ENCODE measurements around the gene MID2. TPM values are rescaled to one million over a fixed set of nuclear protein-coding genes. Genes with fewer than 3 reads are reported as not detected.

MID2 gene
- total RNA-seq, 4 donors from 2014 or later: 21.6 to 37.7 (median 29.5) TPM

DNA sequence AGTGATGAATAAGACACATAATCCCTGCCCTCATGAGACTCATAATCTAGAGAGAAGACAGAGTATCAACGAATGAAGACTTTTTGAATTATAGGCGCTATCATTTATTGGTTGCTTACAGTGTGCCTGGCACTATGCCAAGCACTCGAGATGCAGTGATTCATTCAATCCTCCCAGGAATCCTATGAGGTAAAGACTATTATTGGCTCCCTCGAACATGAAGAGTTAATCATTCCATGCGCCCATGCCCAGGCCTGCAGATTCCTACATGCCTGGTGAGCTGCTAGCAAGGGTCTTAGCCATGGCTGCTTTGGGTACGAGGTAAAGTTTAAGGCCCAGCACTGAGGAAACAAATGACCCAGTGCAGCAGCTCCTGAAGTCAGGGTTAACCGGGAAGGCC lies 109.5 kb downstream of the MID2 start:
- TF ChIP-seq, protein P1, sequence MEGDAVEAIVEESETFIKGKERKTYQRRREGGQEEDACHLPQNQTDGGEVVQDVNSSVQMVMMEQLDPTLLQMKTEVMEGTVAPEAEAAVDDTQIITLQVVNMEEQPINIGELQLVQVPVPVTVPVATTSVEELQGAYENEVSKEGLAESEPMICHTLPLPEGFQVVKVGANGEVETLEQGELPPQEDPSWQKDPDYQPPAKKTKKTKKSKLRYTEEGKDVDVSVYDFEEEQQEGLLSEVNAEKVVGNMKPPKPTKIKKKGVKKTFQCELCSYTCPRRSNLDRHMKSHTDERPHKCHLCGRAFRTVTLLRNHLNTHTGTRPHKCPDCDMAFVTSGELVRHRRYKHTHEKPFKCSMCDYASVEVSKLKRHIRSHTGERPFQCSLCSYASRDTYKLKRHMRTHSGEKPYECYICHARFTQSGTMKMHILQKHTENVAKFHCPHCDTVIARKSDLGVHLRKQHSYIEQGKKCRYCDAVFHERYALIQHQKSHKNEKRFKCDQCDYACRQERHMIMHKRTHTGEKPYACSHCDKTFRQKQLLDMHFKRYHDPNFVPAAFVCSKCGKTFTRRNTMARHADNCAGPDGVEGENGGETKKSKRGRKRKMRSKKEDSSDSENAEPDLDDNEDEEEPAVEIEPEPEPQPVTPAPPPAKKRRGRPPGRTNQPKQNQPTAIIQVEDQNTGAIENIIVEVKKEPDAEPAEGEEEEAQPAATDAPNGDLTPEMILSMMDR (IDR thresholded peaks at IDR 0.05; ENCODE audit: low read depth): no peak

DNA sequence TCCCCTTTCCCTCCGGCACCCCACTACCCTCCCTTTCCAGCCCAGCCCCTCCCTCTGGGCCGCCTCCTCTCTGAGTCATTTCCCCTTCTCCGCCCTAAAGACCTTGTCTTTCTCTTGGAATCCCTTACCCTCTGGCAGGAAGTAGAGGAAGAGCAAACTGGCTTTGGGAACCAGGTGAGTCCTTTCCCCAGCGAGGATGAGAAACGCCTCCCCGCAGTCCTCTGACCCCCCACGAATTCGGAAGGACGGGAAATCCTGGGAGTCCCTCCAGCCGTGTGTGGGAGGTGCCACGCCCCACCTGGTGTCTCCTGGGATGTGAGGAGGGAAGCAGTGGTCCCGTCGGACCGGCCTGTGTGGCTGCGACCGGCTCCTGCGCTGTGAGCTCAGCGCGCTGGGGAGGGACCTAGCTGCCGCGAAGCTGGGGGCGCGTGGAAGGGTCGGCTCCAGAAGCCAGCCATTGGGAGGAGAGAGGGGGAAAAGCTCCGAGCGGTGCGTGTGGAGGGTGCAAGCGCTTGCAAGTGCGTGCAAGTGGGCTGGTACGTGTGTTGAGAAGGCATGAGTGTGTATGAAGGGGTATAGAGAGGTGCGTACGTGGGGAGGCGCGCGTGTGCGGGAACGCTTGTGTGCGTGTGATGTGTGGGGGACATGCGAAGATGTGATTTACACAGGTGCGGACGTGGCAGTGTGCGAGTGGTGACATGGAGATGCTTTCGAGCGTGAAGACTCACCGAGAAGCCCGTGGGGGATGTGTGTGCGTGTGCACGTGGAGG lies 110.2 kb downstream of the MID2 start:
- TF ChIP-seq, protein P1 (IDR thresholded peaks at IDR 0.05; ENCODE audit: low read depth): no peak

DNA sequence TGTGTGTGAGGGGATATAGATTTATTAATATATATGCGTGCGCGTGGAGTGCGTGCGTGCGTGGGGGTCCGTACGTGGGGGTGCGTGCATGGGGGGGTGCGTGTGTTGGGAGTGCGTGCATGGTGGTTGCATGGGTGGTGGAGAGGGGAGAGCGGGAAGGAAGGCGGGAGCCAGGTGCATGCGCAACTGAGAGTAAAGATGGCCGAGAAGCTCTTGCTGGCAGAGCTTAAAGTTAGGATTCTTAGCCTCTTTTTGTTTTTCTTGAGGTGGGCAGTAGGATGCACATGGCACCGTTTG lies 110.7 kb downstream of the MID2 start:
- TF ChIP-seq, protein P1 (IDR thresholded peaks at IDR 0.05; ENCODE audit: low read depth): no peak

DNA sequence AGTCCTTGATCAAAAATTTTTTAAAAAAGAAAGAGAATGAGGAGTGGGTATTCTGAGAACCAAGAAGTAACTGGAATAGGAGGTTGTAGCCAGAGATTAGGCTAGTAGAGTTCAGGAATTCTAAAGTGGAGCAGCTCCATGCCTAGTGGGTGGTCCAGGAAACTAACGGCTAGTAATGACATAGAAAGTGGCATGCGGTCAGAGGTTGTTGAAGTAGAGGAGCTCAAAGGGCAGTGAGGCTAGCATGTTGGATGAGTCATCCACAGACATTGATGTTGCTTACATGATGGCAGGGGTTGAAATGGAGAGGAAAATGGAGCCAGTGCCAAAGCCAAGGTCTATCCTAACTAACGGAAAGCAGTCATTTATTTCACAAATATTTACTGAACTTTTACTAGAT lies 114.4 kb downstream of the MID2 start:
- TF ChIP-seq, protein P1 (IDR thresholded peaks at IDR 0.05; ENCODE audit: low read depth): no peak

DNA sequence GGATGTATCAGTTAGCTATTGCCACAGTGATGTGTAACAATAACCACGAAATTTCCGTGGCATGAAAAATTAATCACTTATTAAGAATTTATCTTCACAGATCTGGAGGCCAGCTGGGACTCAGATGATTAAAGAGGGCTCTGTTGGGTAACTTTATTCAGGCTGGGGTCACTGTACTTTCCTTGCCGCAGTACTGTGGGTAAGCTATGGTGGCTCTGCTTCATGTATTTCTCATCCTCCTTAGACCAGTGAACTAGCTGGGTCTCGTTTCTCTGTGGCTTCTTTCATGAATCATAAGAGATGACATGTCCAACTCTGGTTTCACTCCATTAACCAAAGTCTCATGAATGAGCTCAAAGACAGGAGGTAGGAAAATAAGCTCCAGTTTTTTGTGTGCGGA lies 143.0 kb downstream of the MID2 start:
- TF ChIP-seq, protein P1 (IDR thresholded peaks at IDR 0.05; ENCODE audit: low read depth): no peak

DNA sequence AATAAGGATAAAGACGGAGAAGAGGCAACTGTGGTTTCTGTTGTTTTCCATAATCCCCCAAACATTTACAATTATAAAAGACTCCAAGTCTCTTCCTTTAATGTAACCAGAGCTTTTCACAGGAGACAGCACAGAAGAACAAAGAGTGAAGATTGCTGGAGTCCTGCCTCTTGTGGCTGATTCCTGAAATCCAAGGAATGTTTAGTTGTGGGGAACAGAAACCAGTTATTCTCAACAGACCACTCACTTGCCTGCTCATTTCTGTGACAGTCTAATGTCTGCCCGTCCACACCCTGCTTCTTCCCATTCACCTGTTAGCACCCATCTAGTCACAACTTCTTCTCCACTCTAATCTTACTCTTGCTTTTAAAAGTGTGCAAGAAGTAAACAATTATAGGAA lies 144.4 kb downstream of the MID2 start:
- TF ChIP-seq, protein P1 (IDR thresholded peaks at IDR 0.05; ENCODE audit: low read depth): no peak

DNA sequence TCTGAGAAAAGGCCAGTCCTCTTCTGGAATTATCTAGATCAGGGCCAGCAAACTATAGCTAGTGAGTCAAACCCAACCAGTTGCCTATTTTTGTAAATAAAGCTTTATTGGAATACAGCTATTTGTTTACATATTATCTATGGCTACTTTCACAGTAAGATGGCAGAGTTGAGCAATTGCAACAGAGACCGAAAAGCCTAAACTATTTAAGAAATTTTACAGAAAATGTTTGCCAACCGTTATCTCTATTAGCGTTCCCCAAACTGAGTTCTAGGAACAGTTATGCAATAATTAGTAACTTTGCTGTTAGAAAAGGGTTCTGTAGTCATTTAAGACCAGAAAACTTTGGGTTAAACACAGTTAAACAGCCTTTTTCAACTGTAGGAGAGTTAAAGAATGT lies 146.0 kb downstream of the MID2 start:
- TF ChIP-seq, protein P1 (IDR thresholded peaks at IDR 0.05; ENCODE audit: low read depth): no peak

Small RNA genes within 50 kb of the gene (small RNA-seq; reads per million reads assigned to genes)
- 0.49 reads per million for gene RF00019

Other genes starting within 250 kb of the MID2 start
- 10 to 100 TPM; 15.6 to 35.2 (median 25.9) TPM for gene PRPS1, start 197.4 kb upstream of the MID2 start, total RNA-seq
- gene TSC22D3, start 50.1 kb upstream of the MID2 start, total RNA-seq: 100 to 1,000 TPM; 473 to 982 (median 684) TPM
- not detected for gene NCBP2L, start 48.1 kb upstream of the MID2 start, total RNA-seq
- gene TEX13B, start 156.5 kb downstream of the MID2 start, total RNA-seq: not detected
- gene VSIG1, start 219.2 kb downstream of the MID2 start, total RNA-seq: not detected